Eye (tissue), 1 donor: ENCODE results near the gene CDSN.
"Not testable (repeated sequence)": the region's sequence is repeated elsewhere in the genome, so short reads cannot be mapped to it uniquely, and the experiment has no call there.

Source experiments
- DNase-seq: peaks from one replicate; pipeline ENCODE4 v3.0.0-alpha.2; 2015

The CDSN gene

GRCh38 chr6:31083742-31084354, 36.4 kb downstream of the CDSN start:
- DNase-seq = peak; percentile 62

- DNase-seq = no peak
Measured at GRCh38 chr6:31081872-31082271, 38.4 kb downstream of the CDSN start.

GRCh38 chr6:31079656-31080261, 40.5 kb downstream of the CDSN start:
- peak; percentile 93 for DNase-seq

- no peak for DNase-seq
Measured at GRCh38 chr6:31076611-31077010, 43.6 kb downstream of the CDSN start.

- DNase-seq = no peak
Measured at GRCh38 chr6:31075528-31075927, 44.7 kb downstream of the CDSN start.

- peak; percentile 45 for DNase-seq
Measured at GRCh38 chr6:31074401-31074800, 45.8 kb downstream of the CDSN start.

- DNase-seq = peak; percentile 87
Measured at GRCh38 chr6:31070711-31071197, 49.5 kb downstream of the CDSN start.

GRCh38 chr6:31068669-31069340, 51.4 kb downstream of the CDSN start:
- DNase-seq = peak; percentile 93

GRCh38 chr6:31067891-31068668, 52.2 kb downstream of the CDSN start:
- not testable (repeated sequence) for DNase-seq

- not testable (repeated sequence) for DNase-seq
Measured at GRCh38 chr6:31067028-31067427, 53.2 kb downstream of the CDSN start.

GRCh38 chr6:31065556-31065955, 54.7 kb downstream of the CDSN start:
- DNase-seq = no peak
